GM19397 (cell line): ENCODE measurements around the gene TBC1D9B.

Source experiments
- ATAC-seq: cut with Tn5 transposase; IDR thresholded peaks from one replicate; pipeline ENCODE4 v1.9.1; 2021; ENCODE audit warnings: mild to moderate bottlenecking, moderate library complexity; ENCODE audit not compliant: unreplicated experiment

TBC1D9B gene

DNA sequence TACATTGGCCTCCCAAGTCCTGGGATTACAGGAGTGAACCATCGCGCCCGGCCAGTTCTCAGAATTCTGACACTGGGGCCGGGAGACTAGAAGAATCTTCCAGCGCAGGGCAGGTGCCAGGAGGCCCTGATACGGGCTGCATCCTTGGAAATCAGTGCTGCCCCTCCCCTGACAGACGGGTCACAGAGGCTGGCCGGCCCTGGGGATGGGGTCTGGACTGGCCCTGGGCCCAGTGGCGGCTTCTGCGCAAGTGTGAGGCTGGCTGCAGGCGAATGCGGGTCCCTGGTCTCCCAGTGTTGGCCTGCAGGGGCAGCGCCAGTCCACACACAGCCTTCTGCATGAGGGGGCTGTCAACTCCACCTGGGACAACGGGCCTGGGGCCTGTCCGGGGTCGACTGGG, 831 bp upstream of the TBC1D9B start:
- no peak for ATAC-seq

DNA sequence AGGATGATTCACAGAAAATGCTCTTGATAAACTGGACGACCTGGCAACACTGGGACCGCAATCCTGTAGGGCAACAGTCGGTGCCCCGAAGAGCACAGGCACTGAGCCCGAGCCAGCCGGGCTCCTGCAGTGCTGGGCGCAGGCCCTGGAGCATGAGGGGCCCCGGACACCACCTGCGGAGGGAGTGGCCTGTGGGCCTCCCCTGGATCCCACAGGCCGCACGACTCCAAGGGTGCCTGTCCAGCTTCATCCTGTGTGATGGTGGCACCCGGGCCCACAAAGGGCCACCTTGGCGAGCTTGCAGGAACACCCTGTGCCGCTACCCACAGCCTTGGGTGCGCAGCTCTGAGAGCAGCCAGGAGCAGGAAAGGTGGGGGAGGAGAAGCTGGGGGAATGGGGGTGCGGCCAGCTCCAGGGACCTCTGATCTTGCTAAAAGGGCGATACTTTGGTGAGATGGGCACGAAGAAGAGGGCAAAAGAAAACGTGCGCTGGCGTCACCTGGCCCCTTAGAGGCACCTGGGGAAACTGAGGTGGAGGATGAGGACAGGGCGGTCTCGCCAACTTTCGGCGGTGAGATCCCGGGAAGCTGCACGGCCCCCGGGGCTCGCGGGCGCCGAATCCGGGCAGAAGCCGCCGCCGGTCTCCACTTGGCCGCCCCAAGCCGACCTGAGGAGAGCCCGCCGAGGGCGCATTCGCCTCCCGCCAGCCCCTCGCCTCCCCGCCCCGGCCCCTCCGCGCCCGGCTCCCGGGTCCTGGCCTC, 722 bp downstream of the TBC1D9B start:
- no peak for ATAC-seq

DNA sequence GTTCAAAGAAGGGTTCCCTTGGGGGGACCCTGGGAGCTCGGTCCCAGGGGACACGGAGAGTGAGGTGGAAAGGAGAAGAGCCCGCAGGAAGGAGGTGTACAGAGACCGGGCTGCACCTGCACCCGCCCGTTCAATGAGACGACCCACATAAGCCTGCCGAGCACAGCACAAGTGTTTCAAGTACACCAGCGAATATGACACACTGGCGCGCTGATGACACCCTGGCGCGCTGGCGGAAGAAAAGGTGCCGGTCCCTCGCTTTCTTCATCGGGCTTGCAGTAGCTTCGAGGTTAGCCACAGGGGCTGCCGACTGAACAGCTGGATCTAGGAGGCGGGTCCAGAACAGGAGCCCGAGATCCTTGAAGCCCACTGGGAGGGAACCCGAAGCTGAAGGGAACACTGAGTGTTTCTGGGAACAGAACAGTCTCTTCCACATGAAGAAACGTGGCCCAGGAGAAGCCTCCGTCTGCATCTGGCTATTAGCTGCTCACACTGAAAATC, 1.4 kb downstream of the TBC1D9B start:
- no peak for ATAC-seq

DNA sequence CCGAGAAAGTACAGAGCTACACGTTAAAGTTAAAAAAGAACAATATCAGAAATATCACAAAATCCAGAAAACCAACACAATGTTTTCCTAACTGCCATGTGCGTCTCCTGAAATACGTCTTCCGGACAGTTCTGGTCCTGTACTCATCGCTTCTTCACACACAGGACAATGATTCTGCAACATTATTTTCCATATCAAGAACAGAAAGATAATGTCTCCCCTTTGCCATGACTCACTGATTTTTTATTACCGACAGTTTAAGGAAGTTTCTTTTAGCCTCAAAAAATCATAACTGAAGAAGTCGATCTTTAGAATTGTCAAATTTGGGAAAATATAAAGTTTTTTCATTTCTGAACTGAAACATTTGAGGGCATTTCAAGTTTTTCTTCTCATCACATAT, 2.5 kb downstream of the TBC1D9B start:
- ATAC-seq, result no peak

DNA sequence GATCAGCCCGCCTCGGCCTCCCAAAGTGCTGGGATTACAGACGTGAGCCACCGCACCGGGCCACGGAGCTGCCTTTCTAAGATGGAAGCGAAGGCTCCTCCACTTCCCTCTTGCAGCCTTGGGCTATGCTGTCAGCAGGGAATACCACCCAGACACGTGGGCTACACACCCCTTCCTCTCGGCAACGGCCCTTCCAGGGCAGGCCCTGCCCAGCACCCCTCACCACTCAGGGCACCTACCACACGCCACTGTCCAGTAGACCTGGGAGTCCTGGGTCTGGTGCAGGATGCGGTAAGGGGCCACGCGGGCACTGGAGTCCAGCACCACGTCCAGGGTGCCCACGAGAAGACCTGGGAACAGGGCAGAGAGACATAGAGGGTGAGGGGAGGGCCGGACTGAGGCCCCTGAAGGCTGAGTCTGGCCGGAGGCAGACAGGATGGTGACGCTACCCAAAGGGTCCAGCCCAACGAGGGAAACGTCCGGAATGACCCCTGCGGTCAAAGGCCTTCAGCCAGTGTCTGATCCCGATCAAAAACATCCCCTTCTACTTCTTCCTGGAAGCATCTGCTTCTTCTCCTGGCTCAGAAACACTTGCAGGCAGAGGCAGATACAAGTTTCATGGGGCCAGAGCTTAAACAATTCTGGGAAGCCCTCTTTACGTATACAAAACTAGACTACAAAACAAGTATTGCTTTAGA, 3.1 kb downstream of the TBC1D9B start:
- no peak for ATAC-seq

DNA sequence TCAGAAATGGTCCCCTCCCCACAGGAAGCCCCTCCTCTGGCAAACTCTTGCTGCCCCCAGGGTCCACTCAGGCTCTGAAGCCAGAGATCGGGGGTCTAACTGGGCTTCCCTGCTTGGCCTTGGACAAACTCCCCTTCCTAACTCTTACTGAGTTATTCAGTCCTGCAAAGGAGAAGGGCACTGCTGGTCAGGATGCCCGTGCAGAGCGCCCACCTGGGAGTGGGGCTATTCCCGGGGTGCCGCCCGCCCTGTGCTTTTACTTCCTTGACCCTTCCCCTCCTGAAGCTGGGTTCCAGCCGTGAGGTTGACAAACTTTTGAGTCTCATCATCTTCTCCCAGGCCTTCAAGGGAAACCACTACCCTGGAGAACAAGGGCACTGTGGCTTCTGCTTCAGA, 4.9 kb downstream of the TBC1D9B start:
- ATAC-seq, result no peak

DNA sequence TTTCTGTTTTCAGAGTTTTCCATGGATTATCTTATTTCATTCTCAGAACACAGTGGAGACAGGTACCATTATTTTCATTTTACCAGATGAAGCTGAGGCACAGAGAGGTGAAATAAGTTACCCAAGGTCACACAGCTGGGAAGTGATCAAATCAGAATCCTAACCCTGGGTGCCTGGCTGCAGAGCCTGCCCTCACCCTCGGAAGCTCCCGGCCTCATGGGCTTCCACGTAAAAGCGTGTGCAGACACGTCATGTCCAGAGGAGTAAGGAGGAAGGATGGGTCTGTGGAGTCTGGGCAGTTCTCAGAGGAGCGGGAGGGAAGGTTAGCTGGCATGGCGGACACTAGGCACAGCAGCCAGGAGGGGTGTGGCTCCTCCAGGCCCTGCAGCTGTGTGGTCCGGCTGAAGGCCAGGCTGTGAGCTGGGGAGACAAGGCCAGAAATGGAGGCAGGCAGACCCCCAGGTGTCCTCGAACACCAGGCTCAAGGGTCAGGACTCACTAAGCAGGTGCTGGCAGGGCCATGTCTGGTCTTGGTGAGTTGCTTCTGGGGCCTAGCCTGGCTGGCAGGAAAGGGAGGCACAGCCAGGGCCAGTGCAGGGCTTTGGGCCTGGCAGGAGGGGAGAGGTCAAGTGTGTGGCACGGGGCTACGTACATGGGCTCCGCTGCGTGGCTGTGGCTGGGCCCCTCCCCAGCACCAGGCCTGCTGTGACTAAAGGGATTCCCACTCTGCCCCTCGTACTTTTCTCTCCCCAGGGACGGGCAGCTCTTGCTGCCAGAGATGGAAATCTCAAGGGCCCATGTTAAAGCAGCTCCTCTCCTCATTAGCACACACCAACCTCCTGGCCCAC, 5.6 kb downstream of the TBC1D9B start:
- no peak for ATAC-seq

DNA sequence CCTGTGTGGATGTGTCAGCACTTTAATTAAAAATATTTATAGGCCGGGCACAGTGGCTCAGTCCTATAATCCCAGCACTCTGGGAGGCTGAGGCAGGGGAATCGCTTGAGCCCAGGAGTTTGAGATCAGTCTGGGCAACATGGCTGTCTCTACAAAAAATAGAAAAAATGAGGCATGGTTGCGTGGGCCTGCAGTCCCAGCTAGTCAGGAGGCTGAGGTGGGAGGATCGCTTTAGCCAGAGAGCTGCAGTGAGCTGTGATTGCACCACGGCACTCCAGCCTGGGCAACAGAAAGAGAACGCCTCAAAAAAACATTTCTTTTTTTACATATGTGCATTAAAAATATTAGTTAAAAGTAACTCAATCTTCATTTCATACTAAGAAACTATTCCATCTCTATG, 6.2 kb downstream of the TBC1D9B start:
- ATAC-seq, result no peak

DNA sequence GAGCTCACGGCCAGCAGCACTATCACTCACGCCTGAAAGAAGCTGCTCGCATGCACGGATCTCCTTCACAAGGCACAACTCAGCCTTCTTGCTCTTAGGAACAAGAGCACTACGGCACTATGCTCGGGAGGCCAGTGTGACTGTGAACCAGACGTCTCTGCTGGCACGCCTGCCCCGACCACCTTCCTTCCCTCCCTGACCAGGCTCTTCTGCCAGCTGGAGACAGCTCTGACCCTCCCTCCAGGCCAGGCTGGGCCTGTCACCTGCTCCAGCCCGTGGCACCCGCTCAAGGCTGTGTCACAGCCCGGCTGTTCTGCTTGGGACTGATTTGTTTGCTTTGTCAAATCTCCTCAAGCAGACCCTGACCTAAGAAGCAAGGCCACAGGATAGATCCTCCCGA, 7.0 kb downstream of the TBC1D9B start:
- no peak for ATAC-seq

DNA sequence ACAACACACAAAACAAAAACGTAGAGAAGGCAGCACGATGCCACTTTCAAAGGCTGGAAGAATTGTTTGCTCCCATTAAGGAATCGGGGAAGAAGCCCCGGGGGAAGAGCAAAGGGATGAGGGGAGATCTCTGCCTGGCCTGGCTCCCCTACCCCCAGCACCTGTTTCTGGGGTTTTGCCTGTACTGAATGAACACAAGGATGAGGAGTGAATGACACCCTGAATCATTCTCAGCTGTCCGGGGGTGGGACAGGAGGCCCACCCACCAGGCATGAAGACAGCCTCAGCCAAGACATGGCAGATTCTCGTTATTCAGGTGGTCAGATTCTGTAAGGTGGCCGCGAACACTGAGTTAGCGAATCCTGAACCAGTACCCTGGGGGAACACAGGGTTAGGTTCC, 7.5 kb downstream of the TBC1D9B start:
- ATAC-seq, result no peak

DNA sequence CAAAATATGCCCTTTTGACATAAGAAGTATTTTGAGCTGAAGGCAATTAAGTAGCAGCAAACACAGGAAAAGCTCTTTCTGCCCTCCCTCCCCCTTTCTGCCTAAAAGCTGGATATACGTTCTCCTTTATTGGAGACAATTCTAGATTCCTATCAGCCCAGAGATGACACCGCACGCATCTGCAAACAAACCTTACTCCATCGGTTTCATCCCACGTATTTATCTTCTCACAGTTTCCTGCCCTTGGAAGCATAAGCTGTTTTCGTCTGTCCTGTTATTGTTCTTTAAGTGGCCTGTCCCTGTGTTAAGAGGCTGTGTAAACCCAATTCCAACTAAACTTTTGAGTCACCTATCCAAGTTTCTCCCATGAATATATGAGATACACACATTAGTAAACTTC, 11.8 kb downstream of the TBC1D9B start:
- ATAC-seq, result no peak

DNA sequence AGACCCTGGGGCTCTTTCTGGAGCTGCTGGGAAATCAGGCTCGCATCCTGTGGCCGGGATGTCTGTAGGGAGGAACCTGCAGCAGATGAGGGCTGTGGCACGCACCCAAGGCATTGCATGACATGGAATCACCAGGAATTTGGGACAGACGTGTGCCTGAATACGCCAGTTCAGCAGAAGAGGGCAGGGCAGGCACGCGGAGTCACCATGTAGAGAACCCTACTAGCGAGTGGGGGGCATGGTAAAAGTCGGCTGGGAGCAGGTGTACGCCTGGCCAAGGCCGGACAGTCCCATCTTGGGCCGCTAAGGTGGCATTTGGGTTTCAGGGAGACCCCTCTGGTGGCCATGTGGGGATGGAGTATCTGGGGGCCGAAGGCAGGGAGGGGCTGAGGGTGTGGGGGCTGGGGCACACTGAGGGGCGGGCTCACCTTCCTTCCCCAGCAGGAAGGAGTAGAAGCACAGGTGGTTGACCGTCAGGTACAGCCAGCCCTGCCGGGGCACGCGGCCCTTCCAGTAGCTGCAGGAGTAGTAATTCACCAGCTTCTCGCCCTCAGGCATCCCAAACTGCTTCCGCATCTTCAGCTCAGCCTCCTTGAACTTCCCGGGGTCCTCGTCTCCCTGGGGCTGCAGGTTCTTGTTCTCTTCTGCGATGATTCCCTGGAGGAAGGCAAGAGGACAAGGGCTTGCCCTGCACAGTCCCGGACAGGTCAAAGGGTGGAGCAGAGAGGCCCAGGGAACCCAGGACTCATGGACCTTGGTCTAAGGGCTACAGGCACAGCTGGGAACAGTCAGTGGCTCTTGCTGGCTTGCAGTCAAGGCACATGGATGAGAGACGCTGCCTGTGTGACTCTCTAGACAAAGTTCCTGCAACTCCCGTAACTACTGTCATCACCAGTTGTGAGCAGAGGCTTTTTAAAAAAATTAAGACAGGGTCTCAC, 13.5 kb downstream of the TBC1D9B start:
- ATAC-seq, result no peak

DNA sequence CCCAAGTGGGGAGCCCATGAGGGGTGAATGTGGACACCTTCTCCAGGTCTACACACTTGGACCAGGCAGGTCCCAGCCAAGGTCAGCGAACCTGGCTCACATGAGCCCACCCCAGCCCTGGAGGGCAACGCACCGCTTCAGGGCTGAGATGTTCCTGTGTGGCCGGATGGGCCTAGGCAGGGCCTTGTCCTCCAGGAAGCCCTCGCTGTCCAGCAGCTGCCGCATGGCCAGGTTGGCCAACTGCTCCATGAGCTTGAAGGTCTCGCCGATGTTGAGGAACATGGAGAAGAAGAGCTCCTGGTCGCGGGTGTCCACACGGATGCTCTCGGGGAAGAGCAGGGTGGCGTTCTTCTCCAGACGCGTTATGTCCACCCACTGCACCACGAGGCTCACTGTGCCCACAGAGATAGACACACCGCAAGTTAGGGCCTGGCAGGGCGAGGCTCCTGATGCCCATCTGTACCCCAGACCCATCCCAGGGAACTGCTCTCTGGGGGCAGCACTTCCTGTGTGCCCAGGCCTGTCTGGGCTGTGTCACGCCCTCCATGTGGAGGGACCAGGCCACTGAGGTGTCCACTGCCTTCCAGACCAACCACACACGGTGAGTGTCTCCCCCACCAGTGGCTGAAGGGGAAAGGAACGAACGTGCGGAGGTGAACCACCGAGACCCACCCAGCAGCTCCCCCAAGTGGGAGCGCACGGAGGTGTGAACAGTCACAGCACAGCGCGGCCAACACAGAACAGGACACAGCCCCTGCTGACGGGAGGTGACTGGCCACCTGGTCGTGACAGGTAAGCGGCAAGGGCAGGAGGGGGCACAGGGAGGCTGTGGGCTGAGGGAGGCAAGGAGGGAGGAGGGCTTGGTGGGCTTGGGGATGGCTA, 14.4 kb downstream of the TBC1D9B start:
- ATAC-seq, result no peak

DNA sequence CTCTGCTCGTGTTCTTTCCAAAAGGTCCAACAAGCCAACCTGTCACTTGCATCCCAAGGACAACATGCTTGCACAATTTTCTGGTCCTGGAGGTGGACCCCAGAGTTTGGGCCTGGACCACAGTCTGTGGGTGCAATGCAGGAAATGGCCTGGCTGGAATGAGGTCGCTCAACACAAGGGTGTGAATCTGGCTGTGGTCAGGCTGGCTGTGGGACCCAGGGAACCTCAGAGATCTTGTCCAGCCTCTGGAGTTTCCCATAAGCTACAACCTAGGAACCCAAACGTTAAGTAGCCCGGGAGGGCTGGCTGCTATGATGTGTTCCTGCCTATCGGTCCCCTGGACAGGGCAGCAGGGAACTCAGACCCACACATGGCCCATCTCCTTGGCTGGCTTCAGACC, 15.4 kb downstream of the TBC1D9B start:
- ATAC-seq, result no peak

DNA sequence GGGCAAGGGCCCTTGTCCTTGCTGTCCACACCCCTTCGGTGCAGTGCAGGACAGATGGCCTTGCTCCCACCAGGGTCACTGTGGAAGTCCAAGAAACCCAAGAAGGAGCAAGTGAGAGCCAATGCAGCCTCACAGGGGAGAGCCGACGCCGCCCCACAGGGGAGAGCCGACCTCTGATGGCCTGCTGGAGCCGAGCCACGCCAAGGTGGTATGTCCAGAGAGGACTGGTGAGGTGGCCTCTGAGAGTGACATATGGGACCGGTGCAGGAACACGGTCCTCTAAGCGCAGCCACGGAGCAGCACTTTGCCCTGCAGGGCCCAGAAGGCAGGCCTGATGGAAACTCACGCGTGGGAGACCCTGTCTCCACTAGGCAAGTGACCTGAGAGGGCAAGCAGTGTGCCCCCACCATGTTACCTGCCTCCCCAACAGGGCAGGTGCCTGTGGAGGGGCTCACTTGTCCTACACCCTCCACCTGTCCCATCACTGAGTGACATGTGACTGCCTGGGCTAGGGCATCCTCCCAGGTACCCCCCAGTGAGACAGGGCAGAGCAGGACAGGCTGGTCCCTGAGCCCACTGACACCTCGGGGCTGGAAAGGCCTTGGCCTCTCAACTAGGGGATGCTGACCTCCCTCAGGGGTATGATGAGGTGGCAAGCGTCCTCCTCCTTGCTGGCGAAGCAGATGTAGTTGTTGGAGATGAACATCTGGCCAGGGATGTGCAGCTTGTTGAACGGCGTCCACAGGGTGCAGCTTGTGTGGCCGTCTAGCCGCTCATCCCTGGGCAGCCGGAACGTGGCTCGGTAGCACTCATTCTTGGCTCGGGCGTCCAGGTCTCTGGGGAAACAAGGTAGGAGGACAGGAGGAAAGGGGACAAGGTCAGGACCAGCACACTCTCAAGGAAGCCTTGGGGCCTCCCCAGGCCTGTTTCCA, 16.7 kb downstream of the TBC1D9B start:
- ATAC-seq, result no peak

DNA sequence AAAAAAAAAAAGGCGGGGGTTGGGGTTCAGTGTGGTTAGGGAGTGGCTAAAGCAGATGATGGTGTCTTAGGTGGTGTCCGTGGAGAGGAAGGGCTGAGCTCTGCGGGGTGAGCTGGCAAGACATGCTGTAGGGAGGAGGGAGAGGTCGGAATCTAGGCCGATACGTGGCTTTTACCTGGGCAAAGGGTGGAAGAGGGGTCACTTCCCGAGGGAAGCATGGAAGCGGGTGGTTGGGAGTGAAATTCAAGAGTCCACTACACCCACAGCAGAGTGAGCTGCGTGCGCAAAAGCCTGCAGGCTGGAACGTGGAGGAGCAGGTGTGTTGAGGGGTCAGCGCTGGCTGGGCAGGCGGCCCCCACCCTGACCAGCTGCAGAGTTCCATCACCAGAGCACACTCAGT, 17.8 kb downstream of the TBC1D9B start:
- no peak for ATAC-seq

DNA sequence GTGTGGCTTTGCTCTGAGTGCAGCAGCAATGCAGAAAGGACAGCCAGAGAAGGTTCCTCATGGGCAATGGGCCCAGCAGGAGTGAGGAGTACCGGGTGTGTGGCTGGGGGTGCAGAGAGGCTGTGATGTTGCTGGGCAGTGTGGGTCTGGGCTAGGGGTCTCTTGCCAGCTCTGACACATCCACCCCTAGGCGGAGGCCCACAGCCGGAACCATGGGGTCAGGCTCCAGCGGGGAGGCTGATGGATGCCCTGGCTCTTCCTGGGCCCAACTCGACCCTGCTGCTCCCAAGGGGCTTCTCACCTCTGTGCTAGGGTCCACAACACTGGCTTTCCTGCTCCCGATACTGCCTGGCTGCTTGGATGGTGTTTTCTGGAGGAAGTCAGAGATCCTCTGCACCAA, 19.9 kb downstream of the TBC1D9B start:
- no peak for ATAC-seq

DNA sequence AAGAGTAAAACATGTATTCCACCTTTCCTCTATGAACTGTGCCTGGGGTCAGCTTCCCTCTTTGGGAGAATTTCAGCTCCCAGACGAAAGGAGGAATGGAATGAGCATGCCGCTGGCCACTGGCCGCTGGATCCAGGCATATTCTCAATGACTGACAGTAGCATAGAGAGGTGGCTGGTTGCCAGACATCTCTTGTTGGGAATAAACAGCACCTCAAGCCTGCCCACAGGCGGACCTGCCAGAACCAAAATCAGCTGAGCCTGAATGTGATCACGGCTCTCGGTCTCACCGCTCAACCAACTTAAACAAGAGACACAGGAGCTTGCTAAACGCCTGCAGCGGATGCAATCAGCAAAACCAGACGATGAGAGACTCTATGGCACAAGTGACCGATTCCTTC, 20.6 kb downstream of the TBC1D9B start:
- no peak for ATAC-seq
